ENCODE data around the gene CTSC.
"Not testable (repeated sequence)": the region's sequence is repeated elsewhere in the genome, so short reads cannot be mapped to it uniquely, and the experiment has no call there.

CTSC gene

DNA sequence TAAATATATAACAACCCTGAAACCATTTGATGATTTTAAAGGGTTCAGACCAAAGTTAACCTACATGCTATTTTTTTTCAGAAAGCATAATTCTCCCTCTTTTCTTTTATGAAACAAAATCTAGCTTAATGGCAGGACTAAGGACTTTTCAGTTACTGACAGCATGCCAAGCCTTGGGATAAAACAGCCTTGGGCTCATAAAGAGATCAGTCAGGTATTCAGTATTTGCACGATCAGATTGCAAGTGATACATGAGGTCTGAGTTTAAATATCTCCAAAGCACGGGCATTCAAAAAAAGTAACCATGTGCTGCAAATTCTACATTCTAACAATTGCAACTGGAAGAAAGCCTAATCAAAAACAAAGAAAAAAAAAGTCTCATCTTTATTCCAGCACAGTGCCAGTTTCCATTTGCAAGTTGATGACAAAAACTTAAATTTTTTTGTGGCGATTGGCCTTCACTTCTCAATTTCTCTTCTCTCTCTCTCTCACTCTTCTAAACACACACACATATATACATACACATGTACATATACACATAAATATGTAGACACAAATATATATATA lies 60.1 kb downstream of the CTSC start:
- no peak for DNase-seq

DNA sequence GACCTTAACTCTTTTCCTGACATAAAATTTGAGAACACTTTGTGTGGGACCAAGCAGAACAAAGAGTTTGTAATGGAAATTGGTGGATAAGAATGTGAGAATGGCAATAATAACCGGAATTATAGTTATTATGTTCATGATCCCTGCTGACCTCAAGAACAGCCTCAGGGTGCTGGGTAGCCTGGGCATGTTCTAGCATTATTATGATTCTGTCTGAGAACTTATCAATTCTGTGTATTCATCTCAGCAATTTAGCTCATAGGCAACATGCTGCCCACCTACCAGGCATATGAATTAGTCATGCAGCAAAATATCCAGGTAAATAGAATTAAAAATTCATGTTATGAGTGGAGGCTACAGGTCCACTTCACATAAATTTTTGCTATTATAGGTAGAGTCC lies 61.9 kb downstream of the CTSC start:
- no peak for DNase-seq

DNA sequence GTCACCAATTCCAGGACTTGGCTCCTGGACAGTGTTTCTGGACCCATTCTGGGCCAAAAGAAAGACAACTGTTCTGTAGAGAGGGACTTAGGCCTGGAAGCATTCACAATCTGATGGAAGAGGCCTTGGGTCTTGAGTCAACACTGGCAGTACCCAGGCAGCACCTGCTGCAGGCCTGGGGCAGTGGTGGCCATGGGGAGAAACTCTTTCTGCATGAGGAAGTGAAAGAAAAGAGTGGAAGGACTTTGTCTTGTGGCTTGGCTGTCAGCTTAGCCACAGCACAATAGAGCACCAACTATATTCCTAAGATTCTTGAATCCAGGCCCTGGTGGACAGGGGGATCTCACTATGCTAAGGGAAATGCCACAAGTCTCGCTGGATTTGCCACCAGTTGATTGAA lies 70.6 kb downstream of the CTSC start:
- no peak for DNase-seq

DNA sequence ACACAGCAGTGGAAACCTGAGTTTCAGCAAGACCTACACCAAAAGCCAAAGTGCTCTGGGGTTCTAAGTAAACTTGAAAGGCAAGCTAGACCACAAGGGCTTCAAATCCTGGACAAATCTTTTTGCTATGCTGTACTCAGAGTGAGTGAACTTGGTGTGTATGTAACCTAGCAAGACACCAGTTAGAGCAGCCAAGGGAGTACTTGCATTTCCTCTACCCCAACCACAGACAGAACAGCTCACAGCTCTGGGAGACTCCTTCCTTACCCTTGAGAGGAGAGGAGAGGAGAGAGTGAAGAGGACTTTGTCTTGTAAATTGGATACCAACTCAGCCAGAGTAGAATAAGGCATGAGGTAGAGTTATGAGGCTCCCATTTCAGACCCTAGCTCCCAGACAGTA lies 71.4 kb downstream of the CTSC start:
- no peak for DNase-seq

DNA sequence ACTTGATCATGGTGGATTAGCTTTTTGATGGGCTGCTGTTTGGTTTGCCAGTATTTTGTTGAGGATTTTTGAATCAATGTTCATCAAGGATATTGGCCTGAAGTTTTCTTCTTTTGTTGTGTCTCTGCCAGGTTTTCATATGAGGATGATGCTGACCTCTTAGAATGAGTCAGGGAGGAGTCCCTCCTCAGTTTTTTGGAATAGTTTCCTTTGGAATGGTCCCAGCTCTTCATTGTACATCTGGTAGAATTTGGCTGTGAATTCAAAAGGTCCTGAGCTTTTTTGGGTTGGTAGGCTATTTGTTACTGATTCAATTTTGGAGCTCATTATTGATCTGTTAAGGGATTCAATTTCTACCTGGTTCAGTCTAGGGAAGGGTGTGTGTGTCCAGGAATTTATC lies 78.1 kb downstream of the CTSC start:
- DNase-seq = no peak

DNA sequence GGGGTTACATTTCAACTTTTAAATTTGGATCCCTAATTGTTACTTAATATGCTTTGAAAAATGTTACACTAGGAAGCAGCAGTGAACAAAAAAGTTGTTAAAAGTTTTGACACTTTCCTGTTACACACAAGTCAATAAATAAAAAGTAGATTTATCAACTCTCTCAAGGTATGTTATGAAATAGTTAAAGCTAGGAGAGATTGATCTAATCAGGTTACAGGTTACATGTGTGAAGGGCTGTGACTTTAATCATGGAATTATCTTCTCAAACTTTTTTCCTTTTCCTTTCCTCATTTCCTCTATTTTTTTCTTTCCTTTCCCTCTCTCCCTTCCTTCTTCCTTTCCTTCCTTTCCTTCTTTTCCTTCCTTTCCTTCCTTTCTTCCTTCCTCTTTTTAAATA lies 85.3 kb downstream of the CTSC start:
- no peak for DNase-seq

DNA sequence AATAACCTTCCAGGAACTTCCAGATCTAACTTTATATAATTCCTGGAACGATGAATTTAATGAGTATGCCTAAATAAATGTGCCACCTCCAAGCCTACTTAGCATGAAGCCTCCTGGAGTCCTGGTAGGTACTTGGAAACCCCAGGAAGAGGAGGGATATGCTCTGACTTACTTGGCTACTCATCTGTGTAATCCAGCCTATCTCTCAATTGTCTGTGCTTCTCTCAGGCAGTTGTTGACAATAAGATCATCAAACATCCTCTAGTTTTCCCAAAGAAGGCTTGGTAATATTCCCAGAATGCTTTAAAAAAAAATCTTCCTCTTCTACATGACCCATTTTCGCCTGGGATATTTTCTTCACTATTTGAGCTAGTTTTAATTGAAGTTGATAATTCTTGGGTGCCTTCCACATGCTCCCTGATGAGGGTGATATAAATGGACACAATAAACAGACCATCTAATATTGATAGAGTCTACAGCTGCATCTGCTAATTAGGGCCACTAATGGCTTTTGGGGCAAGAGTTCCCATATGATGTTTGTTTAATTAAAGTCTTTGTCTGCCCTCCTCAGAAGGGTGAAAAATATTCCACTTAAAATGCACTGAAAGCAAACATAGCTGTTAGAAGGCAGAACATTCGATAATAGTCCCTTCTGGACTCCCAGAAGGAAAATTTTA lies 86.8 kb downstream of the CTSC start:
- no peak for DNase-seq

DNA sequence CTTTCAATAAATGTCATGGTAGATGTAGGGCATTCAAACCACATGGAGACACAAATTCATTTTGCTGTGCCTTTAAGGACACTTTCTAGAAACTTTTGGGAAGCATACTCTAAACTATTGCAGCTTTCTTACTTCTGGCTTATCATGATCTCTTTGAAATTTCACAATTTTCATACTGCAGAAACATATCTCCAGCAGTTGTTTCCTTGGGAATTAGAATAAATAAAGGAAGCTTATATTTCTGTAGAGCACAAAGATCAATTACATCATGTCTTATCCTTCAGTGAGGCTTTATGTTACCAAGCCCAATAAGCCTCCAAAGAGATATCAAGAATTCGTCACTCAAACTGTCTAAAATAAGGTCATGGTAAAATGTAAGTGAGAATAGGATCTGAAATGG lies 87.8 kb downstream of the CTSC start:
- DNase-seq = no peak

DNA sequence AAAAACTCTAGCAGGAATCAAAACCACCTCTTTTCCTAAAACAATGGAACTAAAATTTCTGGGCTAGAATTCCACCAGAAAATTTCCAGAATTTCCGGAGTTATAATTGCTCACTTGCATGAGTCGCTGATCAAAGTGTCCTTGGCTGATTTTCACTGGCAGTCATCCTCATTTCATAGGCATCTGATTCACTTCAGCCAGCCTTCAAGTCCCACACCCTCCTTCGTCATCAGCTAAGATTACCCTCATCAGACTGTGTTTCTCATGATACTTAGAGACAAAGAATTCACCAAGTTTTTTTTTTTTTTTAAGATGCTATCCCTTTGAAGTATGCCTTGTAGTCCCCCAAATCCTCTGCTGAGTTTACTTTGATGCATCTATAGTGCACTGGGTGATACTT lies 90.8 kb downstream of the CTSC start:
- no peak for DNase-seq

DNA sequence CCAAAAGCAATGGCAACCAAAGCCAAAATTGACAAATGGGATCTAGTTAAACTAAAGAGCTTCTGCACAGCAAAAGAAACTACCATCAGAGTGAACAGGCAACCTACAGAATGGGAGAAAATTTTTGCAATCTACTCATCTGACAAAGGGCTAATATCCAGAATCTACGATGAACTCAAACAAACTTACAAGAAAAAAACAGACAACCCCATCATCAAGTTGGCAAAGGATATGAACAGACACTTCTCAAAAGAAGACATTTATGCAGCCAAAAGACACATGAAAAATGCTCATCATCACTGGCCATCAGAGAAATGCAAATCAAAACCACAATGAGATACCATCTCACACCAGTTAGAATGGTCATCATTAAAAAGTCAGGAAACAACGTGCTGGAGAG lies 92.0 kb downstream of the CTSC start:
- DNase-seq = not testable (repeated sequence)

All from DMS153 (cell line).